Retinal pigment epithelial cell (primary cell): ENCODE data around the gene XXYLT1.

Experiments used
- DNase-seq: peaks from one replicate; pipeline ENCODE4 v3.0.0-alpha.2; 2010; ENCODE audit warnings: low read depth
- H3K4me3 ChIP-seq: 2 replicates; pipeline ENCODE4 v1.5.1; 2011; ENCODE audit warnings: mild to moderate bottlenecking, low read length, control low read depth, moderate library complexity
- CTCF ChIP-seq: conservative IDR thresholded peaks from 2 replicates; pipeline ENCODE4 v1.5.1; 2011; ENCODE audit warnings: low read depth, low read length, control low read depth, inconsistent platforms

Gene XXYLT1

GRCh38 chr3:195266428-195266827, 4.5 kb downstream of the XXYLT1 start:
- DNase-seq, result no peak
- no peak overlapping the region for H3K4me3 ChIP-seq
- no peak for TF ChIP-seq CTCF

- DNase-seq, result no peak
- TF ChIP-seq CTCF, result no peak
- H3K4me3 ChIP-seq, result no peak overlapping the region
These were observed 5.5 kb downstream of the XXYLT1 start for GRCh38 chr3:195265363-195265976.

- no peak overlapping the region for H3K4me3 ChIP-seq
- no peak for DNase-seq
- no peak for TF ChIP-seq CTCF
These were observed 6.9 kb downstream of the XXYLT1 start for GRCh38 chr3:195263925-195264600.

GRCh38 chr3:195263193-195263924, 7.6 kb downstream of the XXYLT1 start:
- no peak for TF ChIP-seq CTCF
- H3K4me3 ChIP-seq, result no peak overlapping the region
- DNase-seq, result no peak

- no peak for DNase-seq
- no peak for TF ChIP-seq CTCF
- H3K4me3 ChIP-seq, result no peak overlapping the region
These were observed 9.0 kb downstream of the XXYLT1 start for GRCh38 chr3:195261925-195262324.

GRCh38 chr3:195260280-195260905, 10.6 kb downstream of the XXYLT1 start:
- H3K4me3 ChIP-seq, result peak overlapping the region; percentile 67
- TF ChIP-seq CTCF, result no peak
- no peak for DNase-seq
